HUES64 (cell line): ENCODE measurements around the gene WSB1.

Experiments used
- H3K27ac ChIP-seq: 2 replicates; pipeline ENCODE4 v1.7.0; 2013; ENCODE audit warnings: low read depth, low read length, inconsistent platforms
- H3K27me3 ChIP-seq: 2 replicates; pipeline ENCODE4 v1.6.1; 2013; ENCODE audit warnings: mild to moderate bottlenecking, low read length; ENCODE audit not compliant: insufficient read depth
- H3K36me3 ChIP-seq: 2 replicates; pipeline ENCODE4 v1.6.1; 2013; ENCODE audit warnings: mild to moderate bottlenecking, low read length; ENCODE audit not compliant: insufficient read depth
- H3K4me1 ChIP-seq: 2 replicates; pipeline ENCODE4 v1.6.1; 2013; ENCODE audit warnings: mild to moderate bottlenecking, low read length, moderate library complexity; ENCODE audit not compliant: insufficient read depth
- H3K4me3 ChIP-seq: 2 replicates; pipeline ENCODE4 v1.5.1; 2013; ENCODE audit warnings: mild to moderate bottlenecking, low read length, moderate library complexity
- H3K9ac ChIP-seq: 2 replicates; pipeline ENCODE4 v1.6.1; 2013; ENCODE audit warnings: mild to moderate bottlenecking, low read depth, low read length
- H3K9me3 ChIP-seq: 2 replicates; pipeline ENCODE4 v1.6.1; 2013; ENCODE audit warnings: low read depth, low read length; ENCODE audit not compliant: insufficient read depth
- whole genome bisulfite sequencing: fragments of 150-250, 120-280 bp; methylation state at CpG from one replicate; pipeline ENCODE4 v1.1.7; 2013; ENCODE audit warnings: missing lambda C conversion rate; 5-methylcytosine and 5-hydroxymethylcytosine counted together

The WSB1 gene

GRCh38 chr17:27295945-27296344 lies 2.0 kb downstream of the WSB1 start:
- H3K27me3 ChIP-seq: no peaks in the 10 kb centered on the region
- WGBS: 79% methylated on average over 9 of the region's 10 CpGs
- H3K36me3 ChIP-seq: peaks cover 3% of the 10 kb centered on the region
- peaks cover 14% of the 10 kb centered on the region for H3K4me1 ChIP-seq
- peak overlapping the region; percentile 97 for H3K4me3 ChIP-seq
- H3K9me3 ChIP-seq: no peaks in the 10 kb centered on the region
- H3K27ac ChIP-seq: no peak overlapping the region
- H3K9ac ChIP-seq: no peak overlapping the region; the same call in 1 of the 2 replicates

GRCh38 chr17:27296428-27296979 lies 2.6 kb downstream of the WSB1 start:
- no peaks in the 10 kb centered on the region for H3K9me3 ChIP-seq
- peaks cover 14% of the 10 kb centered on the region for H3K4me1 ChIP-seq
- peaks cover 5% of the 10 kb centered on the region for H3K36me3 ChIP-seq
- peak overlapping the region; percentile 97 for H3K4me3 ChIP-seq
- H3K27ac ChIP-seq: no peak overlapping the region
- WGBS: 100% methylated on average over 1 of the region's 2 CpGs
- no peaks in the 10 kb centered on the region for H3K27me3 ChIP-seq
- no peak overlapping the region for H3K9ac ChIP-seq

GRCh38 chr17:27299384-27300049 lies 5.6 kb downstream of the WSB1 start:
- H3K4me1 ChIP-seq: peaks cover 7% of the 10 kb centered on the region; the same call in 1 of the 2 replicates
- H3K9ac ChIP-seq: no peak overlapping the region
- H3K36me3 ChIP-seq: peaks cover 26% of the 10 kb centered on the region
- H3K9me3 ChIP-seq: no peaks in the 10 kb centered on the region
- no peaks in the 10 kb centered on the region for H3K27me3 ChIP-seq
- no peak overlapping the region for H3K4me3 ChIP-seq
- WGBS: 94% methylated on average over 5 of the region's 5 CpGs
- no peak overlapping the region for H3K27ac ChIP-seq

DNA sequence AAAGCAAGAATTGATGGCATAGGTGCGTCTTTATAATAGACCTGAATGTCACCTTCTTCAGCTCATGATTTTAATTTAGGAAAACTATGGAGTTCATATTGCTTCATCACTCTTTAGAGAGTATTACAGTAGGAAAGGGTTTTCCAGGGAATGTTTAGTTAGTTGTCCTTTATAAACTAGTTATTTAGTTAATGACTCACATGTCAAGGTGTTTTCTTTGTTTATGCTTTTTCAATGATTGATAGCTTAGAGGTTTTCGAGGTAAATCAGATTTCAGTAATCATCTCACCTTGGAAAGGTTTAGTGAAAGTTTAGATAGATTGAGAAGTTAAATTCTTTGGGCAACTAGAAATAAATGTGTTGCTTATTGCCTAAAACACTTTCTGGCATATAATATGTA lies 9.8 kb downstream of the WSB1 start:
- Histone ChIP-seq H3K36me3 (peaks cover 65% of the 10 kb centered on the region), H3K4me1 (no peaks in the 10 kb centered on the region), H3K27ac (no peak overlapping the region), H3K27me3 (no peaks in the 10 kb centered on the region), H3K9ac (no peak overlapping the region), H3K9me3 (no peaks in the 10 kb centered on the region), H3K4me3 (no peak overlapping the region)
- WGBS: 95% methylated on average over 2 of the region's 2 CpGs

DNA sequence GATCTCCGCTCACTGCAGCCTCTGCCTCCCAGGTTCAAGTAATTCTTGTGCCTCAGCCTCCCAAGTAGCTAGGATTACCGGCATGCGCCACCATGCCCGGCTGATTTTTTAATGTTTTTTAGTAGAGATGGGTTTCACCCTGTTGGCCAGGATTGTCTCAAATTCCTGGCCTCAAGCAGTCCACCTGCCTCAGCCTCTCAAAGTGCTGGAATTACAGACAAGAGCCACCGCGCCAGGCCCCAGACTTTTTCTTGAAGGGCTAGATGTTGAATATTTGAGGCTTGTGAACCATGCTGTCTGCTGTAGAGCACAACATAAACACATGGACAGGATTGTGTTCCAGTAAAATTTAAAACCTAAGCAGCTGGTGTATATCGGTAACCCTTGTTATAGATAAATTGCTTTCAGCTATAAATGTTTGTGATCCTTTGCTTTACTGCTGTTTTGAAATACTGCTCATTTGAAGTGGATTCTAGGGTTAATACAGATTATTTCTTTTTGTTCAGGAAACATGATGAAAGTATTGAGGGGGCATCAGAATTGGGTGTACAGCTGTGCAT lies 12.4 kb downstream of the WSB1 start:
- no peak overlapping the region for H3K9ac ChIP-seq
- H3K27ac ChIP-seq: no peak overlapping the region
- H3K27me3 ChIP-seq: no peaks in the 10 kb centered on the region
- 97% methylated on average over 7 of the region's 7 CpGs for WGBS
- no peaks in the 10 kb centered on the region for H3K4me1 ChIP-seq
- no peaks in the 10 kb centered on the region for H3K9me3 ChIP-seq
- H3K36me3 ChIP-seq: peaks cover 91% of the 10 kb centered on the region
- H3K4me3 ChIP-seq: no peak overlapping the region

DNA sequence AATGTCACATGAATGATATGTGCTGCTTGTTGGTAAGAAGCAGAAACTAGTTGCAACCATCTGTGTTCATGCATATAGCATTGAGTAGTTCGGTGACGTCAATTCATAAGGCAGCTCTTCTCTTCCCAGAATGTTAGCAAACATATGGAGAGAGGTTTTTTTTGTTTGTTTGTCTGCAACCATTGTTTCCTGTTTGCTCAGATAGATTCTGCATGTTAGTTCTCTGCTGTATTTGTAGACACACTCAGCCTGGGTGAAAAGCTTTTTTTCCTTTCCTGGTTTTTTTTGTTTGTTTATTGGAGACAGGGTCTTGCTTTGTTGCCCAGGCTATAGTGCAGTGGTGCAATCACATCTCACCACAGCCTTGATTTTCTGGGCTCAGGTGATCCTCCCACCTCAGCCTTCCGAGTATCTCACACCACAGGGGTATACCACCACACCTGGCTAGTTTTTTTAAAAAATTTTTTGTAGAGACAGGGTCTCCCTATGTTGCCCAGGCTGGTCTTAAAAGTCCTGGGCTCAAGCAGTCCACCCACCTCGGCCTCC lies 16.7 kb downstream of the WSB1 start:
- H3K9ac ChIP-seq: no peak overlapping the region
- H3K36me3 ChIP-seq: peaks cover 100% of the 10 kb centered on the region
- no peaks in the 10 kb centered on the region for H3K9me3 ChIP-seq
- no peak overlapping the region for H3K4me3 ChIP-seq
- WGBS: 96% methylated on average over 4 of the region's 4 CpGs
- H3K4me1 ChIP-seq: no peaks in the 10 kb centered on the region
- no peak overlapping the region for H3K27ac ChIP-seq
- no peaks in the 10 kb centered on the region for H3K27me3 ChIP-seq

DNA sequence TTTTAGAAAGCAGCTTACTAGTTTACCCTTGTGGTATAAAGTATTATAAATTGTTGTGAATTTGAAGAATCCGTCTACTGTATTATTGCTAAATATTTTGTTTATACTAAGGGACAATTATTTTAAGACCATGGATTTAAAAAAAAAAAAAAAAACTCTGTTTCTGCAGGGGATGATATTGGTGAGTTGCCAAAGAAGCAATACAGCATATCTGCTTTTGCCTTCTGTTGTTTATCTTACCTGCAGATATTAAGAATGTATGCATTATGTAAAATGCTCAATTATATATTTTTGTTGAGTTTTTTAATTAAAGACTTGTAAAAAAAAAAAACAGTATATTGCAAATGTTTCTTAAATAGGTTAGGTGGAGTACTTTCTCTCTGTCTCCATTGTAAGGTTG lies 19.4 kb downstream of the WSB1 start:
- Histone ChIP-seq H3K9ac (no peak overlapping the region), H3K27me3 (no peaks in the 10 kb centered on the region), H3K4me1 (no peaks in the 10 kb centered on the region), H3K4me3 (no peak overlapping the region), H3K27ac (no peak overlapping the region), H3K9me3 (no peaks in the 10 kb centered on the region), H3K36me3 (peaks cover 94% of the 10 kb centered on the region)
- WGBS: no CpG with 5 or more reads among the region's 1 CpG

- Histone ChIP-seq H3K9me3 (no peaks in the 10 kb centered on the region), H3K27me3 (no peaks in the 10 kb centered on the region), H3K9ac (no peak overlapping the region), H3K27ac (no peak overlapping the region), H3K4me3 (no peak overlapping the region), H3K4me1 (no peaks in the 10 kb centered on the region), H3K36me3 (peaks cover 80% of the 10 kb centered on the region)
- over 99% methylated on average over 6 of the region's 6 CpGs for WGBS
These were observed 21.4 kb downstream of the WSB1 start for GRCh38 chr17:27315322-27315721.

DNA sequence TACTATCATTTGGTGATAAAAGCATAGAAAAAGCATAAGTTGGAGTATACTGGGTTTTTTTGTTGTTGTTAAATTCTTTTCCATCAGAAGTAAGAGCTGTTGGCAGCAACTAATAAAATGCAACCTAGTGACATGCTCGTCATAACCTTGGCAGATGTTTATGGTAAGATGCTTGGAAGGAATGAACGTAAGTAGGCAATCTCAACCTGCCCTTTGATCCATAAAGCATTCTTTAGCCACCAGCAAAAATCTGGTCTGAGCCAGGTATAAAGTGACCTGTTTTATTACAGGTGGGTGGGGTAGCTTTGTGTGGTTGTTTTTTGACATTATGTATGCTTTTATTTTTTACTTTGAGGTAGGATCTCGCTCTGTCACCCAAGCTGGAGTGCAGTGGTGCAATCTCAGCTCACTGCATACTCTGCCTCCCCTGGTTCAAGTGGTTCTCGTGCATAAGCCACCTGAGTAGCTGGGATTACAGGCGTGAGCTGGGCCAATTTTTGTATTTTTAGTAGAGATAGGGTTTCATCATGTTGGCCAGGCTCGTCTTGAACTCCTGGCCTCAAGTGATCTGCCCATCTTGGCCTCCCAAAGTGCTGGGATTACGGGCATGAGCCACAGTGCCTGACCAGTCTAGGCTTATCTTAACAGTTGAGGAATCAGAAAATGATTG lies 22.0 kb downstream of the WSB1 start:
- H3K4me1 ChIP-seq: no peaks in the 10 kb centered on the region
- 93% methylated on average over 7 of the region's 7 CpGs for WGBS
- H3K27me3 ChIP-seq: no peaks in the 10 kb centered on the region
- peaks cover 74% of the 10 kb centered on the region for H3K36me3 ChIP-seq
- no peak overlapping the region for H3K9ac ChIP-seq
- H3K4me3 ChIP-seq: no peak overlapping the region
- H3K27ac ChIP-seq: no peak overlapping the region
- H3K9me3 ChIP-seq: no peaks in the 10 kb centered on the region

GRCh38 chr17:27318228-27318627 lies 24.3 kb downstream of the WSB1 start:
- H3K4me3 ChIP-seq: no peak overlapping the region
- no peaks in the 10 kb centered on the region for H3K27me3 ChIP-seq
- H3K4me1 ChIP-seq: peaks cover under 1% of the 10 kb centered on the region; the same call in 1 of the 2 replicates
- WGBS: 94% methylated on average over 2 of the region's 4 CpGs
- H3K9ac ChIP-seq: no peak overlapping the region
- H3K9me3 ChIP-seq: no peaks in the 10 kb centered on the region
- no peak overlapping the region for H3K27ac ChIP-seq
- H3K36me3 ChIP-seq: peaks cover 51% of the 10 kb centered on the region

DNA sequence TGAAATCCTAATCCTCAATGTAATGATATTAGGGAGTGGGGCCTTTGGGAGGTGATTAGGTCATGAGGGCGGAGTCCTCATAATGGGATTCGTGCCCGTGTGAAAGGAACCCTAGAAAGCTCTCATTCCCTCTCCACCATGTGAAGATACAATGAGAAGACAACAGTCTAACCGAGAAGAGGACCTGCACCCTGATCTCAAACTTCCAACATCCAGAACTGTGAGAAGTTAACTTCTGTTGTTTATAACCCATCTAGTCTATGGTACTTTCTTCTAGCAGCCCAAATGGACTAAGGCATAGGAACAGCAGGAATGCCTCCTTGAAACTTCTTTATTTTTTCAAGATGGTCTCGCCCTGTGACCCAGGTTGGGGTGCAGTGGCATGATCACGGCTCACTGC lies 24.7 kb downstream of the WSB1 start:
- H3K4me3 ChIP-seq: no peak overlapping the region
- H3K4me1 ChIP-seq: peaks cover 4% of the 10 kb centered on the region; the same call in 1 of the 2 replicates
- H3K36me3 ChIP-seq: peaks cover 47% of the 10 kb centered on the region
- no peak overlapping the region for H3K9ac ChIP-seq
- WGBS: 95% methylated on average over 6 of the region's 6 CpGs
- no peaks in the 10 kb centered on the region for H3K9me3 ChIP-seq
- H3K27ac ChIP-seq: no peak overlapping the region
- no peaks in the 10 kb centered on the region for H3K27me3 ChIP-seq
